SK-N-SH (cell line): ENCODE data around the gene SH3BP4.

Experiments used
- CTCF ChIP-seq: fragments of 200-600 bp; sonication (generic); IDR thresholded peaks from 2 replicates; pipeline ENCODE4 v1.6.1; 2017; ENCODE audit warnings: antibody characterized with exemption, mild to moderate bottlenecking, moderate library complexity
- FOXJ3 ChIP-seq: sonication (generic); formaldehyde crosslinking; IDR thresholded peaks from 2 replicates; pipeline ENCODE4 v1.5.1; 2020; ENCODE audit warnings: mild to moderate bottlenecking, missing genetic modification reagents
- GABPA ChIP-seq: IDR thresholded peaks from 2 replicates; pipeline ENCODE4 v1.4.0; 2012; ENCODE audit warnings: low read depth, mild to moderate bottlenecking
- MAX ChIP-seq: IDR thresholded peaks from 2 replicates; pipeline ENCODE4 v1.4.0; 2012; ENCODE audit warnings: low read depth
- POLR2AphosphoS5 ChIP-seq: IDR thresholded peaks from 2 replicates; pipeline ENCODE4 v1.6.1; 2012; ENCODE audit warnings: low read depth, low read length
- RFX5 ChIP-seq: IDR thresholded peaks from 2 replicates; pipeline ENCODE4 v1.6.1; 2012; ENCODE audit warnings: mild to moderate bottlenecking, improper control_type of control experiment, low read length
- USF2 ChIP-seq: fragments of 150-350 bp; IDR thresholded peaks from 2 replicates; pipeline ENCODE4 v1.6.1; 2017; ENCODE audit warnings: antibody characterized with exemption, low read length, low read depth, borderline replicate concordance
- YY1 ChIP-seq: IDR thresholded peaks from 2 replicates; pipeline ENCODE4 v1.4.0; 2012; ENCODE audit warnings: low read depth, mild to moderate bottlenecking

- no peak for TF ChIP-seq CTCF
- TF ChIP-seq FOXJ3 (CRISPR knock-in tag) = no peak
- no peak for TF ChIP-seq MAX
- no peak for TF ChIP-seq POLR2AphosphoS5
- TF ChIP-seq RFX5 = no peak
- TF ChIP-seq GABPA = no peak
- TF ChIP-seq YY1 = no peak
- TF ChIP-seq USF2 = no peak
Measured at GRCh38 chr2:234973008-234973407, 21.2 kb downstream of the SH3BP4 start.
